IPS-NIHi7 (cell line): ENCODE results near the gene DAG1.
"Not testable (repeated sequence)": the region's sequence is repeated elsewhere in the genome, so short reads cannot be mapped to it uniquely, and the experiment has no call there.

Experiments
- DNase-seq: peaks from one replicate; pipeline ENCODE4 v3.0.0; 2012; ENCODE audit warnings: mixed read lengths; ENCODE audit errors: extremely low spot score

DAG1 gene

DNA sequence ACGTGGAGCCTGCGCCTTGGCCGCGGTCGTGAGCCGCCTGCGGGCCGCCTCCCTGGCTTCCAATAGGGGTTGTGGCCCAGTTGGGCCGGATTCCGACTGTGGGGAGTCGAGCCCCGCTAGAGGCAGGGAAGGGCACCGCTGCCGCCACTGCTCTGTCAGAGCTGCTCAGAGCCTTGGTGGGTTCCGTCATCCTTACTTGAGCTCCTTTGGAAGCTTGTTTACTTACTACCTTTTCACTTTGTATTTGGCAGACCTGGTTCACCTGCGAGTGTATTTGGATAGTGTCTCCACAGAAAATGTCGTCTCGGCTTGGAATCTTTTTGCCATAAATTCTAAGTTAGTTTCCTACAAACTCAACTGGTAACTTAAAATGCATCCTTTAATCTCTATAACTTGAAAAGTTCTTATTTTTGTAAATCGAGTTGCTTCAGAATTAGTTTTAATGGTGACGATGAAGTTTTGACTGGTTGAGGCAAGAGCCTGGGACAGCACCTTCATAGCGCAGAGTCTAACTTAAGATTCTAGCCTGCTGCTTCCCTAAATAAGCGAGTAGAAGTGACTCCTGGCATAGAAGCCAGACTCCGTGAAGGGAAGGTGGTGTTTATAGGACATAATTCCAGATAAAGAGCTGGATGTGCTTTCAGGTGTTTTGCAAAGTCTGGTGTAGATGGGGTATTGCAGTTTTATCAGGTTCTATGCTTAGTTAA, 800 bp downstream of the DAG1 start:
- DNase-seq = no peak

DNA sequence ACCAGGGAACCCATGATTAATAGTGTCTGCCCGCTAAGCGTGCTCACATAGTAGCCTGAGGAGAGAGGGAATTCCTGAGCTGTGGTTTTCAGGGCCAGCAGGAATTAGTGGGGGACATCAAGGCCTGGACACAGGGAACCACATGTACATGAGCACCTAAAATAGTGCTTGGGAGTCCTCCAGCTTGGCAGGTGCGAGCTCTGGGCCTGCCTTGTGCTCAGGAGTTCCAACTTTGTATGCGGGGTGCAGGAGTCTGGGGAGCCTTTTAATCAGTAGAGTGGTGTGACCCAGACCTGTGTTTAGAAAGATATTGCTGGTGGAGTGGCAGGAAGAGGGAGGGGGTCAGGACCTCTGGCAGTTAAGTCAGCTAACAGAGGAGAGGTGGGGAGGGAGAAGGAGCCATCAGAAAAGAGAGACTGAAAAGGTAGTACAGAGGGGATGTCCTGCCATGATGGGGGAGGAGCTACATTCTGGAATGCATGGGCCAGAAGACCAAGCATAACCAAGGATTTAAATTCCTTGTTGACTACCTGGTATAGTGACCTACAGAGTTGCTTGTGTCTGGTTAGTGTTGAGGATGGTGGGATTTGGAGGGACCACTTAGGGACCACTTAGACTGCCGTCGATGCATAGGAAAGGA, 1.9 kb downstream of the DAG1 start:
- no peak for DNase-seq

DNA sequence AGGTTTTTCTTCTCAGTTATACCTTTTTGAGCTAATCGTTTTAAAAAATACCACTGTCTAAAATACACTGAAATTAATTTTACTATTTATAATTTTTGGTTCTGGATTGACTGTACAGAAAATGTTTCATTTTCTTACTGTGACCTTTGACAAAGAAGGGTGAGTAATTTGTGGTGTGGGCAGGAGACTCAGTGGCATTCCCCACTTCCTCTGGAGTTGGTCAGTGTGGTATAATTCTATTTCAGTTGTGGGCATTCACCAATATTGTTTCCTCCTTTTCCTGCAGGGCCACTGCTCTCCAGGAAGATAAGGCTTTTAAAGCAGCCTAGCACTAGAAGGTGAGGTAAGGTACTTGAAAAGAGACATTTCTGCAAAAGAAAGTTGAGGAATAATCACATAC, 6.5 kb downstream of the DAG1 start:
- DNase-seq = no peak

DNA sequence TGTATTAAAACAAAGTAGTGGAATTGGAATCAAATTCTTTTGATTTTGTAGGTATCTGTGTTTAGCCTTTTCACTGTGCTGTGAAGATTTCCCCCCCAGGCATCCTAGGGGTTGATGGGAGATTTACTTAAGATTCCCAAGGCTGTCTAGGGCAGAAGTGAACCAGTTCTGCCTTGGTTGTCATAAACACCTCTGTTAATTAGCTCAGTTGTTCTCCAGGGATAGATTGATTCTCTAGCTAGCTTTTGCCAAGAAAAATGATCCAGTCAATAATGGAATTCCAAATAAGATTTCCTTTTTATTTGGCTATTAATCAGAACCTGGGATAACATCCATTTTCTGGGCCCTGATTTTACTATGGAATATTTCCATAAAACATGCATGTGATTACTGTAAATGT, 12.7 kb downstream of the DAG1 start:
- DNase-seq = no peak

DNA sequence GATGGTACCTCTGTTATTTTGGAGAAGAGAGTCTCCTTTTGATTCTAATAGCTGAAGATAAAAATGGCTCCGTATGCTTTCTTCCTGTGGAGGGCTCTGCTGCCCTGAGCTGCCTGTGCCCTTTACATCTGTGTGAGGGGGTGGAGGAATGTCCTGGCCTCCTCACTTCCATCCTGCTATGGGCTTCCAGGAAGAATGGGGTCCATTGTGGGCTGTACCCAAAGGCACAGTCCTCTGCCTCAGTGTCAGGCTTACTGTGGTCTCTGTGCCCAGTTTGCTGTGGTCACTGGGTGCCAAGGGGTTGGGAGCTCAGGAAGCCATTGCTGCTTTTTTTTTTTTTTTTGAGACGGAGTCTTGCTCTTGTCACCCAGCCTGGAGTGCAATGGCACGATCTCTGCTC, 14.4 kb downstream of the DAG1 start:
- DNase-seq = no peak

DNA sequence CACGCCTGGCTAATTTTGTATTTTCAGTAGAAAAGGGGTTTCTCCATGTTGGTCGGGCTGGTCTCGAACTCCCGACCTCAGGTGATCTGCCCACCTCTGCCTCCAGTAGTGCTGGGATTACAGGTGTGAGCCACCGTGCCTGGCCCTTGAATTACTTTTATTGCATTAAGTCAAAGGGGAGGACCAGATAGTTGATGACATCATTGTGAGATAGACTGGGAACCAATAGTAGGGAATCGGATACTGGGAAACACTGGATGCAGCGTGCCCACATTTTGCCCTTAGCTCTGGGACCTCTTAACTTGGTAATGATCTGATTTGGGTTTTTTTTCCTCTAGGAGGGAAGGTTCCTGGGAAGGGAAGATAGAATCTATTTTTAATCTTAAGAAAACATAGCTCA, 19.2 kb downstream of the DAG1 start:
- no peak for DNase-seq

DNA sequence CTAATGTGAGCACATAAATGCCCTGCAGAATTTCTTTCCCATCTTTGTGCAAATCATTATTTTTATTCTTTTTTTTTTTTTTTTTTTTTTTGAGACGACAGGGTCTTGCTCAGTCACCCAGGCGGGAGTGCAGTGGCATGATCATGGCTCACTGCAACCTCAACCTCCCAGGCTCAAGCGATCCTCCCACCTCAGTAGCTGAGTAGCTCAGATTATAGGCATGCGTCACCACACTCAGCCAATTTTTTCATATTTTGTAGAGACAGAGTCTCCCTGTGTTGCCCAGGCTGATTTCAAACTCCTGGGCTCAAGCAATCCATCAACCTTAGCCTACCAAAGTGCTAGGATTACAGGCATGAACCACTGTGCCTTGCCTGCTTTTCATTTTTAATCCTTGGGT, 22.9 kb downstream of the DAG1 start:
- DNase-seq = no peak

DNA sequence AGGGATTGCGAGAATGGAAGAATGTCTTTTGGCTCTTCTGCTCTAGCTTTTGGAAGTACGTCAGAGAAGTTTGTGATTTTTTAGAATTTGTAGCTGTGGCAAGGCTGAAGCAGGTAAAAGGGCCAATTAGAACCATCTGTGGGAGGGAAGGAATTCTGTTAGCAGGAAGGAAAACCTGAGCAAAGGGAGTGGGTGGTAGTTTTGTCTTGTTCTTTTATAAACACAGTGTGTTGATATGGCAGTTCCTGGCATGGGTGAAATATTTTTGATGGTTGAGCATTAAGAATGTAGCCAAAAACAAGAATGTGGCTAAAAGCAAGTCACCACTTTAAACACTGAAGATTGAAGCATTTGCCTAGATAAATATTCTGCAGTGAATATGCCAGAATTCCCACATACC, 23.8 kb downstream of the DAG1 start:
- no peak for DNase-seq

DNA sequence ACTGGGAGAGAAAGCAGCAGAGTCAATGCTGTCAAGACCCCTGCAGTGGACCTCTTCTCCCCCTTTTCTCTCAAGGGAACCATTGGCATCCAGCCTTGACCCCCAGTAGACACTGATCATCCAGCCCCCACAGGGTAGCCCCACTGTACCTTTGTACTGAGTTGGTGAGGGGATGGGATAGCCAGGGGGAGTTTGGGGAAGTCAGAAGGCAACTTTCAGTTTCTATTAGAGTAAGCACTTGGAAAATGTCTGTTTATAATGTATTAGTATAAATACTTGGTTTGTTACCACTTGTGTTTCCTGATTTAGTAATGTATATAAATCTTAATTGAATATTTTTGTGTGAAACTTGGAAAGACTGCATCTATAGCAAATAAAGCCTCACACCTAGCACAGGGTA, 25.0 kb downstream of the DAG1 start:
- DNase-seq = no peak

DNA sequence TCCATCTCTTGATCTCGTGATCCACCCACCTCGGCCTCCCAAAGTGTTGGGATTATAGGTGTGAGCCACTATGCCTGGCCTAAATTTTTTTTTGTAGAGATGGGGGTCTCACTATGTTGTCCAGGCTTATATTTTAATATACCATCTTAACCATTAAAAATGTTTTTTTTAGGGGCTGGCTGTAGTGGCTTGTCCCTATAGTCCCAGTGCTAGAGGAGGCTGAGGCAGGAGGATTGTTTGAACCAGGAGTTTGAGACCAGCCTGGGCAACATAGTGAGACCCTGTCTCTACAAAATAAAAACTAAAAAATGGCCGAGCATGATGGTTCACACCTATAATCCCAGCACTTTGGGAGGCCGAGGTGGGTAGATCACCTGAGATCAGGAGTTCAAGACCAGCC, 26.8 kb downstream of the DAG1 start:
- DNase-seq = not testable (repeated sequence)

DNA sequence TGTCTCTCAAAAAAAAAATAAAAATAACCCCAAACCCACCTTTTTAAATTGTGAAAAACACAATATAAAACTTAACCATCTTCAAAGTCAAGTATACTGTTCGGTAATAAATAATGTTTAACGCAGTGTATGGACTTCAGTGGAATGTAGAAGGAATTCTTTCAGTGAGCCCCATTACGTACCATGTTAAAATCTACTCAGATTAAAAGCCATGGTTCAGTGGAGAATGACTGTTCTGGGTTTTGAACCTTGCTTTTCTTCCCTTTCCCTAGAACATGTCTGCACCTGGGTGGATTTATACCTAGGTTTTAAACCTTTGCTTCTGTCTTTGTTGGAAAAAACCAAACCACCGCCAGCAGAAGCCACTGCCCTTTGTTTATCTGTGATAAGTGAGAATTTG, 27.5 kb downstream of the DAG1 start:
- no peak for DNase-seq

DNA sequence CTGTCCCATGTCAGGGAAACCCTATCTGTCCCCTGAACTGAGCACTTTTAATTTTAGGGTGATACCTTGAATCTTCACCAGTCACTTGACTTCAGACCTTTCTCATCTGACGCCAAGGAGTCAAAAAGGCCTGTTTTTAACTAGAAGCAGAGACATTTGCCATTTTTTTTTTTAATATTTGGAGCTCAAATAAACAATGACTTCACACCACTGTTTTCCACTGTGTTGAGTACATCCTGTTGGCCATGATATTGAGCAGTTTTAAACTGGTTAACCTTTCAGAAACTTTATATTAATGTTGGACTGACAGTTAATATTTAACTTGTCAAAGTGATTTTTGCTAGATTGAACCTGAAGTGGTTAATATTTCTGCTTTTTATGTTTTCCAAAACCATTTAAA, 28.2 kb downstream of the DAG1 start:
- no peak for DNase-seq

DNA sequence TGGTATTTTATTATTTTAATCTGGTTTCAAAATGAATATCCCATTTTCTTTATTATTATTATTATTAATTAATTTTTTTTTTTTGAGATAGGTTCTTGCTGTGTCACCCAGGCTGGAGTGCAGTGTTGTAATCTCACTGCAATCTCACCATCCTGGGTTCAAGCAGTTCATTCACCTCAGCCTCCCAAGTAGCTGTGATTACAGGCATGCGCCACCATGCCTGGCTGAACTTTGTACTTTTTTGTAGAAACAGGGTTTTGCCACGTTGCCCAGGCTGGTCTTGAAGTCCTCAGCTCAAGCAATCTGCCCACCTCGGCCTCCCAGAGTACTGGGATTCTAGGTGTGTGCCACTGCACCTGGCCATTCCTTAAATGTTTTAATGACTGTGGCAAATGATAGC, 28.6 kb downstream of the DAG1 start:
- no peak for DNase-seq

DNA sequence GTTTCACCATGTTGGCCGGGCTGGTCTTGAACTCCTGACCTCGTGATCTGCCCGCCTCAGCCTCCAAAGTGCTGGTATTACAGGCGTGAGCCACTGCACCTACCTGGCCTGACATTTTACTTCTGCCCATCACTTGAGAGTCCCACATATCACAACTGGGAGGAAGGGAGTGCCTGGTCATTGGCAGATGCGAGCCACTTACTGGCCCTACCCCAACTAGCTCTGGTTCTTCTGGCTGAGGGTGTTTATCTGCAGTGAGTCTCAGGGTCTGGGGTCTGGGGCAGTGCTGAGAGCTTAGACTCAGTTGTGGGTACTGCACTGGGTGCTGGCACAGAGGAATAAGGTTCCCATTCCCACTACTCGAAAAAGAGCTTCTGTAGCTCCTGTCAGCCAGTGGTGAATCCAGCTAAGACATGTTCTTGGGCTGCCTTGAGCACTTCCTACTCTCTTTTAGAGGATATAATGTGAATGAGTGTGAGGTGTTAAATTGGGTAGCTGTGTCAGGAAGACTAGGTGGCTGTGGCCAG, 30.2 kb downstream of the DAG1 start:
- DNase-seq = no peak

DNA sequence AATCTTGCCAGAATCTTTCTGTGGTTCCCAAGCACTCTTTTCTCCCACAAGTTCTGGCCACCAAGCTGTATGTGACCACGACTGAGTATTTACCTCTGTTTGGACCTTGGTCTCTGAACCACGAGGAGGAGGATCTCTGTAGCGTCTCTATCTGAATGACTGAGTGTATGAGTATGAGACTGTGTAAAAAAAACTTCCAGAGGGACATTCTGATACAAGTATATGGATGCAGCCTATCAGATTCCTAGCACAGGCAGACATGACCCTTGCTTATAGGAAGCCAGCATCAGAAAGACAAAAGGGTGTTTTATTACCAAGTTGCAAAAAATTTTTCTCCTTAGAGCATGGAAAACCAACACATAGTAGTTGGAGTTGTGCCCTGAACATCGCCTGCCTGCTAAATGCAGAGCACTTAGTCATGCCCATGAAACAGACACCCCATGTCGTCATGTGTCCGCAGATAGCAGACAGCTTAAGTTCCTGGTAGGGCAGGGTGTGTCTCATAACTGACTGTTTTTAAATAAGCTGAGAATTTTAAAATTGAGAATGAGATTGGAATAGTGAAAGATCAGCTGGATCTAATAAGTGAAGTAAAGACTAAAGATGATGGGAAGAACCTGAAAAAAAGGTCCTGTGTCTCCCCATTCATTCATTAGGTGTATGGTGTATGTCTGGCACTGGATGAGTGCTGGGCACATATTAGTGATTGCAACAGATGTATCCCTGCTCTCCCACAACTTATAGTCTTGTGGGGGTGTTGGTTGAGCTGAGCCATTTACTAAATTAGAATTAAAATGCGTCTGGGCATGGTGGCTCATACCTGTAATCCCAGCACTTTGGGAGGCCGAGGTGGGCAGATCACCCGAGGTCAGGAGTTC, 30.9 kb downstream of the DAG1 start:
- no peak for DNase-seq

DNA sequence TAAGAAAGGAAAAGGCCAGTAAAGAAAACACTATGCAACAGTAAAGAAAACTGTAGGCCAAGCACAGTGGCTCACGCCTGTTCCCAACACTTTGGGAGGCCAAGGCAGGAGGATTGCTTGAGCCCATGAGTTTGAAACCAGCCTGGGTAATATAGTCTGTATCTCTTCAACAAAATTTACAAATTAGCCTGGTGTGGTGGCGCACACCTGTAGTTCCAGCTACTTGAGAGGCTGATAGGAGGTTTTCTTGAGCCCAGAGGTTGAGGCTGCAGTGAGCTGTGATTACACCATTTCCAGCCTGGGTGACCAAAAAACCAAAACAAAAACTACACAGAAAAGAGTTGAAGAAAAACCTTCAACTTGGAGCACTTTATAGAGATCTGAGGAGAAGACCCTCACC, 31.8 kb downstream of the DAG1 start:
- no peak for DNase-seq

DNA sequence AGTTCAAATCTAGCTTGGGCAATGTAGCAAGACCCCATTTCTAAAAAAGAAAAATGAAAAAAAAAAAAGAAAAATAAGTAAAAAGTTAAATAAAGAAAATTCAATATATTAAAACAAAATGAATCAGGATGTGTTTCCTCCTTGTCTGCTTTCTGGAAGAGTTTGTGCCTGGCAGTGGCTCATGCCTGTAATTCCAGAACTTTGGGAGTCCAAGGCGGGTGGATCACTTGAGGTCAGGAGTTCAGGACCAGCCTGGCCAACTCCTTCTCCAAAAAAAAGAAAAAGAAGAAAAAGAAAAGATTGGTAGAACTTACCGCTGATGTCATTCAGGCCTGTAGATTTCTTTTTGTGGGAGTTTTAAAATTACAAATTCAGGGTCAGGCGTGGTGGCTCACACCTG, 36.8 kb downstream of the DAG1 start:
- DNase-seq = no peak

DNA sequence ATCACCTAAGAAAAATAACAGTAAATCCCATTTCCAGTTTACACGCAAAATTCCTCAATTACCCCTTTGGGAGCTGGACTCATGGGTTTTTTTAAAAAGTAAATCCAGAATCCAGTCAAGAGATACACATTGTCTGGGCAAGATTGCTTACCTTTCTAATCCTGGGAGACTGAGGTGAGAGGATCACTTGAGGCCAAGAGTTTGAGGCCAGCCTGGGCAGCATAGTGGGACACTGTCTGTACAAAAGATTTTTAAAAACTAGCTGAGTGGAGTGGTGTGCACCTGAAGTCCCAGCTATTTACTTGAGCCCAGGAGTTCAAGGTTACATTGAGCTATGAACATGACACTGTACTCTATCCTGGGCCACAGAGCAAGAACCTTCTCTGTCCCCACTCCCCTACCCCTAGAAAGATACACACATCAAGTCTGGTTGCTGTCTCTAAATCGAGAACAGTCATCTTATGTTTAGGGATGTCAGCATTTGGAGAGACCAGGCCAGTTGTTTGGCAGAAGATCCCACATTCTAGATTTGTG, 39.0 kb downstream of the DAG1 start:
- DNase-seq = no peak

DNA sequence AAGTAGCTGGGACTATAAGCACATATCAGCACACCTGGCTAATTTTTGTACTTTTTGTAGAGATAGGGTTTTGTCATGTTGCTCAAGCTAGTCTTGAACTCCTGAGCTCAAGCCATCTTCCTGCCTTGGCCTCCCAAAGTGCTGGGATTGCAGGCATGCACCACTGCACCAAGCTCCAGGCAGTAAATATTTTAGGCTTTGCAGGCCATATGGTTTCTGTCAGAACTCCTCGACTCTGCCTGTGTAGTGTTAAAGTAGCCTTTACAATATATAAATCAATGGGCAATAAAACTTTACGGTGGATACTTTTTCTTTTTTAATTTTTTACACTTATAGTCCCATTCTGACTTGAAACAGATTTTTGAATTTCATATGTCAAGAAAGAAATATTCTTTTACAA, 41.6 kb downstream of the DAG1 start:
- no peak for DNase-seq

DNA sequence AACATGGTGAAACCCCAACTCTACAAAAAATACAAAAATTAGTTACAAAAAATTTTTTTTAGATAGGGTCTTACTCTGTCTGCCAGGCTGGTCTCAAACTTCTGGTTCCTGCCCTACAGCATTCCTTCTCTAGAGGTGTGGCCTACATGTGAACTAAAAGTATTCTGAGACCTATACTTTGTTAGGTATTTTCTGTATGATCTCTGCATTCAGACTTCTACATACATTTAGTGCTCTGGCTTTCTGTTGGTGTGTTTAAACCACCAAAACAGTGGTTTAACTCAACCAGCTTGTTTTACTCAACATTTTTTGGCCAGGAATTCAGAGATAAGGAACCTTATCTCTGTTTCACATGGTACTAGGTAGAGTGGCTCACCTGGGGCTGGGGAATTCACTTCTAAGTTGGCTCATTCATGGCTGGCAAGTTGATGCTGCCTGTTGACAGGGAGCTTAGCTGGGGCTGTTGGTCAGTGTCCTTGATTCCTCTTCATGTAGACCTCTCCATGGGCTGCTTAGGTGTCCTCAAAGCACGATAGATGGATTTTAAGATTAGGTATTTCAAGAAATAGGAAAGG, 42.8 kb downstream of the DAG1 start:
- DNase-seq = no peak

DNA sequence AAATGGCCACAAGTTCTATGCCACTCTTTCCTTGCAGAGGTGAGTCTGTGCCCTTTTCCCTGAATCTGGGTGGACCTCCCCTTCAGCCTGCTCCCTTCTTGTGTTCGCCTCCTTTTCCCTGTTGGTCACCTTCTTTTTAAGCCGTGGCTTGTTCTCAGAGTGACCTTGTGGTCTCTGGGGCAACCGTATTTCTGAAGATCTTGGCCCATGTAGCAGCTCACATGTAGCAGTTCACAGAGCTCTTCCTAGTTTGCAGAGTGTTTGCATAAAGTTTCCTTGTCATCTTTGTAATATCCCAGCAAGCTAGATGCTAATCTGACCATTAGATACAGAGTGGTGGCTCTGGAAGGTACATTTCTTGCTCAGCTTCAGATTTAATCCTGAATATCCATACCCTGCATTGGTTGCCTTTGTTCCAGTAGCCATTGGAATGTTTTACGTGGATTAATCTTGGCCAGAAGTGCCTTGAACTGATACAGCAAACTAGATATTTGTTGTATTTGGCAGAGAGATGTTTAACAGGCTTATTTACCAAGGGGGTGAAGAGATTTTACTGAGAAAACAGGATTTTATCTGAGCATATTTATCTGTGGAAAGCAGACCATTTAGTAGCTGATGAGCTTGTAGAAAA, 43.5 kb downstream of the DAG1 start:
- DNase-seq = no peak

DNA sequence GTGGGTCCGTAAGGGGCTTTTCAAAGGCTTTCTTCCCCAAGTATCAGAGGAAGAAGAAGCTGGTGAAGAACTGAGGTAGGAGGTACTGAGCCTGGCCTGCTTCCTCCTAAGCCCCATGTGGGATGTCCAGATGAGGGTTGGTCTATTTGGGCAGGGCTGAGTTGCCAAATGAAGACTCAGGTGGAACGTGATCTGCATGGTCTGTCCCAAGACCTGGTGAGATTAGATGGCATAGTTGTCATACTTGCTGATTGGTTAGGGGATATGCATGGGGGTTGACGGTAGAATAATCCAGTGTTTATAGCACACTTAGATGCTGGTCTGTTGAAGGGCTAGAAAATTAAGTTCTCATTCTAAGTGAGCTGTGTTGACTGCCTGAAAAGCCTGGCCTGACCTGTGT, 47.9 kb downstream of the DAG1 start:
- no peak for DNase-seq
